Astrocyte (in vitro differentiated cells and primary cell): ENCODE measurements around the gene EAPP. TPM values are rescaled to one million over a fixed set of nuclear protein-coding genes. Genes with fewer than 3 reads are reported as not detected.

Experiments used
- DNase-seq: peaks from one replicate; pipeline ENCODE4 v3.0.0-alpha.2; 2010; ENCODE audit warnings: low read depth
- FAIRE-seq: peaks from 2 replicates; lab custom pipeline; 2011; peaks lifted over from hg19 to GRCh38; lab: Jason Lieb, UNC
- H2AFZ ChIP-seq: 2 replicates; pipeline ENCODE4 v1.6.0; 2012; ENCODE audit warnings: low read depth, low read length, inconsistent platforms
- H3K27ac ChIP-seq: 2 replicates; pipeline ENCODE4 v1.5.1; 2011; ENCODE audit warnings: low read depth, low read length, inconsistent platforms
- H3K27me3 ChIP-seq: 2 replicates; pipeline ENCODE4 v1.6.0; 2011; ENCODE audit warnings: low read length, inconsistent platforms; ENCODE audit not compliant: insufficient read depth
- H3K36me3 ChIP-seq: 2 replicates; pipeline ENCODE4 v1.5.1; 2011; ENCODE audit warnings: low read length, inconsistent platforms; ENCODE audit not compliant: insufficient read depth
- H3K4me1 ChIP-seq: 2 replicates; pipeline ENCODE4 v1.5.1; 2011; ENCODE audit warnings: low read length, inconsistent platforms; ENCODE audit not compliant: insufficient read depth
- H3K4me2 ChIP-seq: 2 replicates; pipeline ENCODE4 v1.6.0; 2012; ENCODE audit warnings: low read length, inconsistent platforms
- H3K4me3 ChIP-seq: 2 replicates; pipeline ENCODE4 v1.5.1; 2011; ENCODE audit warnings: low read depth, mild to moderate bottlenecking, low read length, inconsistent platforms; ENCODE audit not compliant: insufficient read depth
- H3K79me2 ChIP-seq: 2 replicates; pipeline ENCODE4 v1.6.0; 2012; ENCODE audit warnings: mild to moderate bottlenecking, low read length, inconsistent platforms; ENCODE audit not compliant: insufficient read depth
- H3K9ac ChIP-seq: 2 replicates; pipeline ENCODE4 v1.6.0; 2012; ENCODE audit warnings: mild to moderate bottlenecking, low read length, inconsistent platforms
- H3K9me3 ChIP-seq: 2 replicates; pipeline ENCODE4 v1.5.1; 2012; ENCODE audit warnings: low read depth, mild to moderate bottlenecking, low read length, inconsistent platforms; ENCODE audit not compliant: insufficient read depth
- H4K20me1 ChIP-seq: 2 replicates; pipeline ENCODE4 v1.6.0; 2012; ENCODE audit warnings: low read length, inconsistent platforms; ENCODE audit not compliant: insufficient read depth
- H3K27ac Mint-ChIP-seq: one replicate; pipeline ENCODE4 v1.8.0; 2021; ENCODE audit warnings: mild to moderate bottlenecking, mixed read lengths; ENCODE audit not compliant: unreplicated experiment
- H3K27me3 Mint-ChIP-seq: one replicate; pipeline ENCODE4 v1.8.0; 2021; ENCODE audit warnings: low read depth, mixed read lengths; ENCODE audit not compliant: unreplicated experiment
- H3K36me3 Mint-ChIP-seq: one replicate; pipeline ENCODE4 v1.8.0; 2021; ENCODE audit warnings: low read depth, mixed read lengths; ENCODE audit not compliant: unreplicated experiment
- H3K4me1 Mint-ChIP-seq: one replicate; pipeline ENCODE4 v1.8.0; 2021; ENCODE audit warnings: low read depth, mixed read lengths; ENCODE audit not compliant: unreplicated experiment
- H3K4me3 Mint-ChIP-seq: one replicate; pipeline ENCODE4 v1.8.0; 2021; ENCODE audit warnings: mild to moderate bottlenecking, moderate library complexity, mixed read lengths; ENCODE audit not compliant: unreplicated experiment
- H3K9me3 Mint-ChIP-seq: one replicate; pipeline ENCODE4 v1.8.0; 2021; ENCODE audit warnings: mild to moderate bottlenecking, mixed read lengths; ENCODE audit not compliant: unreplicated experiment
- CTCF ChIP-seq: IDR thresholded peaks from 2 replicates; pipeline ENCODE4 v1.5.1; 2011; ENCODE audit warnings: low read depth, mild to moderate bottlenecking, inconsistent platforms, low read length, moderate library complexity; ENCODE audit not compliant: insufficient read depth
- EZH2 ChIP-seq: IDR thresholded peaks from 2 replicates; pipeline ENCODE4 v1.6.1; 2012; ENCODE audit warnings: mild to moderate bottlenecking, low read length, inconsistent platforms; ENCODE audit not compliant: insufficient read depth
- total RNA-seq: library from RNA; stranded (reverse); gene quantifications from 2 replicates; pipeline ENCODE4 v1.2.1, GENCODE V29; 2021

EAPP gene
- total RNA-seq, 1 donor from 2014 or later, result 47.9 TPM

- DNase-seq, result no peak
- no peaks in the 10 kb centered on the region for H3K4me1 ChIP-seq
- no peaks in the 10 kb centered on the region for H3K36me3 Mint-ChIP-seq
Observed at GRCh38 chr14:34484726-34485125, 54.8 kb downstream of the EAPP start.

DNA sequence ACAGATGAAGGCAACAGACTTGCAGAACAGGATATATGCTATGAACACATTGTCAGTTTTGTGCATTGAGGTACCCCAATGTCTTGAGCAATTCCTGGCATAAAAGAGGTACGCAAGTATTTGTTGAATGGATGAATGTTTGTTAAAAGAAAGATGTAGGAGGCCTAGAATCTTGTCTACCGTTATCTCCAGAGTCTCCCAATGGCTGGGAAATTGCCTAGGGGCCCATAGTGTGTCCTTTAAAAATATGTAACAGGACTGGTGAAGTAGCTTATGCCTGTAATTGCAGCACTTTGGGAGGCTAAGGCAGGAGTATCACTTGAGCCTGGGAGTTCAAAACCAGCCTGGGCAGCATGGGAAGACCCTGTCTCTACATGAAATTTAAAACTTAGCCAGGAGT lies 57.0 kb downstream of the EAPP start:
- H3K27ac Mint-ChIP-seq, result no peak overlapping the region

More at GRCh38 chr14:34484726-34485125, 54.8 kb downstream of the EAPP start:
- H3K36me3 ChIP-seq, result no peaks in the 10 kb centered on the region
- no peak overlapping the region for H3K9ac ChIP-seq
- Mint-ChIP-seq H3K4me3 (no peak overlapping the region), H3K27me3 (no peaks in the 10 kb centered on the region), H3K9me3 (no peaks in the 10 kb centered on the region), H3K4me1 (no peaks in the 10 kb centered on the region), H3K27ac (no peak overlapping the region)
- no peak overlapping the region for H3K4me2 ChIP-seq
- H3K9me3 ChIP-seq, result no peaks in the 10 kb centered on the region
- no peak overlapping the region for H2AFZ ChIP-seq
- no peaks in the 10 kb centered on the region for H4K20me1 ChIP-seq
- H3K27ac ChIP-seq, result no peak overlapping the region
- H3K4me3 ChIP-seq, result no peak overlapping the region
- H3K79me2 ChIP-seq, result no peaks in the 10 kb centered on the region
- no peaks in the 10 kb centered on the region for H3K27me3 ChIP-seq
- TF ChIP-seq CTCF (no peak), EZH2 (no peak)
- no peak for FAIRE-seq

More for the DNA sequence above, 57.0 kb downstream of the EAPP start:
- no peaks in the 10 kb centered on the region for H3K4me1 ChIP-seq
- Mint-ChIP-seq H3K9me3 (no peaks in the 10 kb centered on the region), H3K36me3 (no peaks in the 10 kb centered on the region), H3K4me3 (no peak overlapping the region), H3K4me1 (no peaks in the 10 kb centered on the region), H3K27me3 (no peaks in the 10 kb centered on the region)
- no peak overlapping the region for H2AFZ ChIP-seq
- H3K4me3 ChIP-seq, result no peak overlapping the region
- H3K27ac ChIP-seq, result no peak overlapping the region
- no peak overlapping the region for H3K9ac ChIP-seq
- H3K9me3 ChIP-seq, result no peaks in the 10 kb centered on the region
- TF ChIP-seq CTCF (no peak), EZH2 (no peak)
- DNase-seq (no peak), FAIRE-seq (no peak)
- no peak overlapping the region for H3K4me2 ChIP-seq
- H3K27me3 ChIP-seq, result no peaks in the 10 kb centered on the region
- H3K79me2 ChIP-seq, result no peaks in the 10 kb centered on the region
- no peaks in the 10 kb centered on the region for H3K36me3 ChIP-seq
- H4K20me1 ChIP-seq, result no peaks in the 10 kb centered on the region
